ENCODE data around the gene WDR46.
"Not testable (repeated sequence)": the region's sequence is repeated elsewhere in the genome, so short reads cannot be mapped to it uniquely, and the experiment has no call there.

Gene WDR46

GRCh38 chr6:33271117-33271467, 17.9 kb downstream of the WDR46 start:
- in situ Hi-C loops (cut with MboI; ENCODE audit: low sequenced_read_pairs): no loop called here

- in situ Hi-C loops (cut with MboI; ENCODE audit: low sequenced_read_pairs): no loop called here
These were observed 25.0 kb downstream of the WDR46 start for GRCh38 chr6:33264015-33264414.

- in situ Hi-C loops (cut with MboI; ENCODE audit: low sequenced_read_pairs): not testable (repeated sequence)
These were observed 26.5 kb downstream of the WDR46 start for GRCh38 chr6:33262490-33262889.

- in situ Hi-C loops (cut with MboI; ENCODE audit: low sequenced_read_pairs): no loop called here
These were observed 30.0 kb downstream of the WDR46 start for GRCh38 chr6:33259032-33259431.

DNA sequence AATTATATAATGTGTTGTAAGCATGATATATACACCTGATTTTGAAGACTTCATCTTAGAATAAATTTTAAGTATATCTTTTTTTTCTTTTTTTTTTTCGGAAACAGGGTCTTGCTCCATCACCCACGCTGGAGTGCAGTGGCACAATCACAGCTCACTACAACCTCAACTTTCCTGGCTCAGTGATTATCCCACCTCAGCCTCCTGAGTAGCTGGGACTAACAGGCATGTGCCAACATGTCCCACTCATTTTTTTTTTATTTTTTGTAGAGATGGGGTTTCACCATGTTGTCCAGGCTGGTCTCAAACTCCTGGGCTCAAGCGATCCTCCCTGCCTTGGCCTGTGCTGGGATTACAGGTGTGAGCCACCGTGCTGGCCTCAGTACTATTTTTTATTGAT, 34.4 kb downstream of the WDR46 start:
- in situ Hi-C loops (cut with MboI; ENCODE audit: low sequenced_read_pairs): no loop called here

GRCh38 chr6:33252759-33253158, 36.3 kb downstream of the WDR46 start:
- in situ Hi-C loops (cut with MboI; ENCODE audit: low sequenced_read_pairs): no loop called here

DNA sequence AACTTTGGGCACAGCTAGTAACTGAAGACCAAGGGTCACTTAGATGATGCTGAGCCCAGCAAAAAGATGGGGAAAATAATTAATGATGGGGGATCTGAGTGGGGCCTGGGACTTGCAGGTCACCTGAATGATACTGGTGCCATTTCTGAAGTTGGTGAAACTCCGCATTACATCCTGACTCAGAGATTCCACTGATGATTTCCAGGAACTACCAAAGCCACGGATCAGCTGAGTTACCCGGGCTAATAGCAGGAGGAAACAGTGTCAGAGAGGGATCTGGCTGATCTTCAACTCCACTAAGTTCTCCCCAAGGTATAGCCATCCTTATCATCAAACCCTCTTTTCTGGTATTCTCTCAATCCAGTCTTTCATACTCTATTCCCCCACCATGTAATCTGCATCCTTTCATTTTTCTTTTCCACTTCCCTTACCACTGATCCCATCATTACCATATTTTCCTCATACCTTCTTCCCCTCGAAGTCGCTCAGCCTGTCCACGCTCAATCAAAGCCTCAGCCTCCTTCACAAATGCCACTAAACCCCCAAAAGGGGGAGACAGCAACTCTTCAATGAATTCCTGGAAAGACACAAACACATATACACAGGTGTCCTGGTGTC, 37.5 kb downstream of the WDR46 start:
- in situ Hi-C loops (cut with MboI; ENCODE audit: low sequenced_read_pairs): no loop called here

GRCh38 chr6:33250731-33251130, 38.3 kb downstream of the WDR46 start:
- in situ Hi-C loops (cut with MboI; ENCODE audit: low sequenced_read_pairs): no loop called here

GRCh38 chr6:33249732-33250630, 39.1 kb downstream of the WDR46 start:
- in situ Hi-C loops (cut with MboI; ENCODE audit: low sequenced_read_pairs): no loop called here

DNA sequence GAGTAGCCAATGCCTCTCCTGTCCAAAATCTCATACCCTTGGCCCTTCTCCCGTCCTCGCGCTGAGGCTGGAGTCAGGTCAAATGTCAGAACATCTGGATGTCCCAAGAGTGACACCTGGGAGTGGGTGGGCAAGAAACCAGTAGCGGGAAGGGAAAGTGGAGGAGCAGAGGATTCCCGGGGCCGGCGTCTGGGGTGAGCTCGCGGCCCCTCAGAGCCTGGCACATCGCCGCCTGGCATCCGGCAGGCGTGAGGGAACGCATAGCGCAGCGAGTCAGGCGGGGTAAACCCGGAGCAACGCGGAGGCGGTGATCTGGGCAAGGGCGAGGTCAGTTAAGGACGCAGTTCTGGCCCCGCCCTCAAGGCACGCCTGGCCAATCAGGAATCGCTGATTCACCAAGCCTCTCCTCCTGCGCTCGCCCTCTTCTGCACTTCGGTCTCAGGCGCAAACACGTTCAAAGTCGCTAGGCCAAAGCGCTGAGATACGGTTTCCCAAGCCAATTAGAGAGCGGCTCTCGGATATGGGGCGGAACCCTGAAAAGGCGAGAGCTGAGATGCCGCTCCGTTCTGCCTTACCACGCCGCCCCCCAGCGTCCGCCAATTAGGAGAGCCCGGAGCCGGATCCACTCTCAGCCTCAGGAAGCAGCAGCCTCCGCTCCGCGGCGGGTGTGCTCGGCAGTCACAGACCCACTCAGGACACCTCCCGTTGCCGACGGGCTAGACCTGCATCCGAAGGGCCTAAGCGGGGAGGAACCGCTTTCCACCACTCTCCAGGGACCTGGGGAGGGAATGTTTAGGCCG, 39.9 kb downstream of the WDR46 start:
- in situ Hi-C loops (cut with MboI; ENCODE audit: low sequenced_read_pairs): no loop called here

DNA sequence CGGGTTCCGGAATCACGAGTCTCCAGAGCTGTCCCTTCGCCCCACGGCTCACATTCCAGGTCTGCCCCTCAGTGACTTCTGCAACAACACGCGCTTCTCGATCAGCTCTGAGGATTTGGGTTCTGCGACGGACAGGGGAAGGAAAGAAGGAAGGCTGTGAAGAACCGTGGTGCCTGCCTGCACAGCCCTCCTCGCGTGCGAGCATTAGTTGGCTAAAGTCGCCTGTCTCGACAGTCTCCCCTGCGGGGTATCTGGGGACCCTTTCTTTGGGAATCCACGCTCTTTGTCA, 40.5 kb downstream of the WDR46 start:
- in situ Hi-C loops (cut with MboI; ENCODE audit: low sequenced_read_pairs): no loop called here

DNA sequence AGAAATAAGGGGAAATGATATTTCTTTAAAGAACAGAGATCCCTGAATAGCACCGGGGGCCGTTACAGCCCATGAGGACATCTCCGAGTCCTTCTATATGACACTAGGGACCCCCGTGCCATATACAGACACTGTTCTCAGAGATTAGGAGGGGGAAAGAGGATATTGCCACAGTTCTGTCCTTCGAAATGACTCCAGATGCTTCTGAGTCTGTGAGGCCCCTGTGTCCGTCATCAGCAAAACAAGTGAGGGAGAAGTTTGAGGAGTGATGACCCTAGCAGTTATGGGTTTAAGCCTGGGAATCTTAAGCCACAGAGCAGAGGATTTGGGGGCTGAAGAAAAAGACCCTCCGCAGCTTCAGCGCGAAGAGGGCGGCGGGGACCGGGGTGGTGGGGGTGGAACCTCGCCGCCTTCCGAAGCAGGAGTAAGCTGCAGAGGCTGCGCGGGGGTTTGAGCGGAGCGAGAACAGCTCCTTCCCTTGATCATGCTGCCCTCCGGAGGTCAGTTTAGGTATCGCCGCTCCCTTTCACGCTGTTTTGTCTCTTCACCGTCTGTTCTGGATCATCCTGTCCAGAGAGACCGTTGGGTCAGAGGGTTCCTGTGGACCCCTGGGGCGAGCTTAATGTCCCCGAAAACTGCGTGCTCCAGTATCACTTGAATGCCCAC, 40.9 kb downstream of the WDR46 start:
- in situ Hi-C loops (cut with MboI; ENCODE audit: low sequenced_read_pairs): no loop called here

DNA sequence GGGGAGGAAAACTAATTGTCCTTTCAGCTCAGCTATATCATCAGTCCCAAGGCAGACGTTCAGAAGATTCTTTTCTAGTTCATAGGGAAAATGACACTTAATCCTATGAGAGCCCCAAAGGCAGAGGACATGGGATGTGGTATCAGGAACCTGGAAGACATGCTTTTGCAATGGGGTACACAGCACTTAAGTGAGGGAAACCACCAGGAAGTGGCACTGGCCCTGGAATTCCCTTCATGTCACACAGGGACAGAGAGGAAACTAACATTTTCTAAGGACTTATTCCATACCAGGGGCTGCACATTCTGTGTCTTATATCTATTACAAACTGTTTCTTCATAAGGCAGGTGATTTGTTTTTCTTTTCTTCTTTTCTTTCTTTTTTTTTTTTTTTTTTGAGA, 45.6 kb downstream of the WDR46 start:
- in situ Hi-C loops (cut with MboI; ENCODE audit: low sequenced_read_pairs): no loop called here

GRCh38 chr6:33241968-33242367, 47.1 kb downstream of the WDR46 start:
- in situ Hi-C loops (cut with MboI; ENCODE audit: low sequenced_read_pairs): no loop called here

- in situ Hi-C loops (cut with MboI; ENCODE audit: low sequenced_read_pairs): no loop called here
These were observed 51.3 kb downstream of the WDR46 start for GRCh38 chr6:33237741-33238140.

GRCh38 chr6:33236852-33237251, 52.2 kb downstream of the WDR46 start:
- in situ Hi-C loops (cut with MboI; ENCODE audit: low sequenced_read_pairs): no loop called here

DNA sequence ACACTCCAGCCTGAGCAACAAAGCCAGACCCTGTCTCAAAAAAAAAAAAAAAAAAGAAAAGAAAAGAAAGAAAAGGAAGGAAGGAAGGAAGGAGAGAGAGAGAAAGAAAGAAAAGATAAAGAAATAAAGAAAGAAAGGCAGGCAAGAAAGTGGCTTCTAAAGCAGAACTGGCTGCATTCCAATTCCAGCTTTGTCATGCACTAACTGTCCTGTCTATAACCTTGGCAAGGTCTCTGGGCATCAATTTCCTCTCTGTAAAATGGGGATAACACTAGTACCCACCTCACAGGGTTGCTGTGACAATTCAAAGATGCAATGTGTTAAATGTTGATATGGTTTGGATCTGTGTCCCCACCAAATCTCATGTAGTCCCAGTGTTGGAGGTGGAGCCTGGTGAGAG, 52.7 kb downstream of the WDR46 start:
- in situ Hi-C loops (cut with MboI; ENCODE audit: low sequenced_read_pairs): no loop called here

DNA sequence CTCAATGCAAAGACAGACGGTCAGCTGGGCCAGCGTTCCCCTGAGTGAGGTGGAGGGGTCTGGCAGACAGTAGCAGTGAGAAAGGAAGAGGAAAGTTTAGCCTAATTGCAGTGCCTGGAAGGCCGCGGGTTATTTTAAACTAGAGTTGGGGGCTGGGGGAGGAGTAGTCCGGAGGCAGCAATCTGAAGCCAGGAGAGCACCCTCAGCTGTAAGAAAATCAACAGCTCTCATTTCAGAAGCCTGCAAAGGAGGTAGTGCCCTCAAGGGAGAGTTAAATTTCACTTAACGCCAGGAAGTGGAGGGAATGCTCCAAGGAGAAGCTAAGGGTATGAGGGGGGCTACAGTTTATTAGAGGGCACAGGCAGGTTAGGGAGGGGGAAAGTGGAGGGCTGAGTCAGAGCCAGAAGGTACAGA, 53.8 kb downstream of the WDR46 start:
- in situ Hi-C loops (cut with MboI; ENCODE audit: low sequenced_read_pairs): no loop called here
